VCaP (cell line): ENCODE results near the gene CCL27.

Source experiments
- H3K27ac ChIP-seq: fragments of 450-650 bp; 2 replicates; pipeline ENCODE4 v1.5.1; 2017
- CTCF ChIP-seq: fragments of 450-650 bp; conservative IDR thresholded peaks from 2 replicates; pipeline ENCODE4 v1.5.1; 2017; ENCODE audit warnings: mild to moderate bottlenecking, moderate library complexity

The CCL27 gene

GRCh38 chr9:34688329-34689115 lies 26.1 kb upstream of the CCL27 start:
- no peak overlapping the region for H3K27ac ChIP-seq

GRCh38 chr9:34687276-34688030 lies 25.0 kb upstream of the CCL27 start:
- no peak for TF ChIP-seq CTCF
- no peak overlapping the region for H3K27ac ChIP-seq

More at GRCh38 chr9:34688329-34689115, 26.1 kb upstream of the CCL27 start:
- TF ChIP-seq CTCF = no peak

- H3K27ac ChIP-seq = no peak overlapping the region
- TF ChIP-seq CTCF = no peak
These were observed 24.3 kb upstream of the CCL27 start for GRCh38 chr9:34686732-34687131.

GRCh38 chr9:34686231-34686630 lies 23.8 kb upstream of the CCL27 start:
- no peak for TF ChIP-seq CTCF
- no peak overlapping the region for H3K27ac ChIP-seq

- no peak overlapping the region for H3K27ac ChIP-seq
- no peak for TF ChIP-seq CTCF
These were observed 23.1 kb upstream of the CCL27 start for GRCh38 chr9:34685591-34685990.

- TF ChIP-seq CTCF = no peak
- no peak overlapping the region for H3K27ac ChIP-seq
These were observed 22.4 kb upstream of the CCL27 start for GRCh38 chr9:34684816-34685215.

GRCh38 chr9:34684145-34684544 lies 21.7 kb upstream of the CCL27 start:
- H3K27ac ChIP-seq = no peak overlapping the region
- no peak for TF ChIP-seq CTCF
